Measurements from ENCODE around the gene WNT3A. TPM values are rescaled to one million over a fixed set of nuclear protein-coding genes. Genes with fewer than 3 reads are reported as not detected.

The WNT3A gene
- total and polyA plus RNA-seq, 9 of the 15 experiments (the other 6 are each of a cell fraction or from before 2014, with no cell fraction given): not detected

DNA sequence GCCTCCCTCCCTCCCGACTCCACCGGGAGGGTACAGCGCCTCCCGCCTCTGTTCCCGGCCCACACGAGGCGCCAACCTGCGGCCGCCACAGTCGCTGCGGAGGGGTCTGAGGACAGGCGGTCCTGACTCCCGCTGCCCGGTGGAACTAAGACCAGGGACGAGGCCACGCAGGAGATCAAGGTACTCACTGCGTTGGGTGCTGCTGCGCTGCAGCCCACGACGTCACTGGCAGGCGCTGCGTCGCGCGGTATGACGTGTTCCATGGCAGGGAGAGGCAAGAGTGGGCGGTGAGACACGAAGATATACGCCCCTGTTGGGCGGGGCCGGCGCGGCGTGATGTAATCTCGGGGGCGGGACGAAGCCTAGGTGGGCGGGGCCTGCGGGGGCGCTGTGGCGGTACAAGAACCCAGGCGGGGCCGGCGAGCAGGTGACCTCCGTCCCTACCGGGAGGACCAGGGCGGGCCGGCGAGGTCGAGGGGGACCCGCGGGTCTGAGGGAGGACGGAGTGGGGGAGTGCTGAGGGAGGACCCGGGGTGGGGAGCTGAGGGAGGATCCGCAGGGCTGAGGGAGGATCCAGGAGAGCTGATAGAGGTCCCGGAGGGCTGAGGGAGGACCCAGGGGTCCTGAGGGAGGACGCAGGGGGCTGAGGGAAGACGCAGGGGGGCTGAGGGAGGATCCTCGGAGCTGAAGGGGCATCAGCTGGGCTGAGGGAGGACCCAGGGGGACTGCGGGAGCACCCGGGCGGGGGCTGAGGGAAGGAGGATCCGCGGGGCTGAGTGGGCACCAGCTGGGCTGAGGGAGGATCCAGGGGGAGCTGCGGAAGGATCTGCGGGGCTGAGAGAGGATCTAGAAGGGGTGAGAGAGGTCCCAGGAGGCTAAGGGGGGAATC lies 102.5 kb downstream of the WNT3A start, which contains the start of gene MRPL55 (continued):
- 0 out of 2 replicates have a peak, but pooled peaks have one; percentile 62 for TF ChIP-seq SREBF2 (CRISPR knock-in tag; IDR thresholded peaks at IDR 0.05)
- peak; percentile 81 for TF ChIP-seq TBP (optimal IDR thresholded peaks at IDR 0.05; ENCODE audit: low read depth, low read length)
- no peak for TF ChIP-seq CREBBP (IDR thresholded peaks at IDR 0.05; ENCODE audit: low read depth, low read length)
- no peak for TF ChIP-seq BMI1 (IDR thresholded peaks at IDR 0.05; ENCODE audit: low read length)
- peak; percentile 14 for TF ChIP-seq NCOA4 (IDR thresholded peaks at IDR 0.05; ENCODE audit: partially characterized antibody)
- TF ChIP-seq, protein P1, sequence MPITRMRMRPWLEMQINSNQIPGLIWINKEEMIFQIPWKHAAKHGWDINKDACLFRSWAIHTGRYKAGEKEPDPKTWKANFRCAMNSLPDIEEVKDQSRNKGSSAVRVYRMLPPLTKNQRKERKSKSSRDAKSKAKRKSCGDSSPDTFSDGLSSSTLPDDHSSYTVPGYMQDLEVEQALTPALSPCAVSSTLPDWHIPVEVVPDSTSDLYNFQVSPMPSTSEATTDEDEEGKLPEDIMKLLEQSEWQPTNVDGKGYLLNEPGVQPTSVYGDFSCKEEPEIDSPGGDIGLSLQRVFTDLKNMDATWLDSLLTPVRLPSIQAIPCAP (CRISPR knock-in tag; IDR thresholded peaks at IDR 0.05; ENCODE audit: borderline replicate concordance): no peak
- no peak for TF ChIP-seq ZNF217 (CRISPR knock-in tag; IDR thresholded peaks at IDR 0.05)
- no peak for TF ChIP-seq TRIM28 (IDR thresholded peaks at IDR 0.05)
- TF ChIP-seq POLR2AphosphoS5 (IDR thresholded peaks at IDR 0.05; ENCODE audit: control insufficient read depth, insufficient read depth, low read depth, low read length): peak; percentile 87
- TF ChIP-seq, protein P2, sequence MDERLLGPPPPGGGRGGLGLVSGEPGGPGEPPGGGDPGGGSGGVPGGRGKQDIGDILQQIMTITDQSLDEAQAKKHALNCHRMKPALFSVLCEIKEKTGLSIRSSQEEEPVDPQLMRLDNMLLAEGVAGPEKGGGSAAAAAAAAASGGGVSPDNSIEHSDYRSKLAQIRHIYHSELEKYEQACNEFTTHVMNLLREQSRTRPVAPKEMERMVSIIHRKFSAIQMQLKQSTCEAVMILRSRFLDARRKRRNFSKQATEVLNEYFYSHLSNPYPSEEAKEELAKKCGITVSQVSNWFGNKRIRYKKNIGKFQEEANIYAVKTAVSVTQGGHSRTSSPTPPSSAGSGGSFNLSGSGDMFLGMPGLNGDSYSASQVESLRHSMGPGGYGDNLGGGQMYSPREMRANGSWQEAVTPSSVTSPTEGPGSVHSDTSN (CRISPR knock-in tag; IDR thresholded peaks at IDR 0.05; ENCODE audit: low read depth): no peak
- TF ChIP-seq, protein P2 (tag; conservative IDR thresholded peaks at IDR 0.05; ENCODE audit: low read depth): no peak
- TF ChIP-seq ZNF165 (CRISPR knock-in tag; IDR thresholded peaks at IDR 0.05; ENCODE audit: borderline replicate concordance): 0 out of 2 replicates have a peak, but pooled peaks have one; percentile 70
- peak; percentile 14; the same call in 1 of the 2 replicates for TF ChIP-seq LCOR (CRISPR knock-in tag; IDR thresholded peaks at IDR 0.05)
- TF ChIP-seq TBL1XR1 (IDR thresholded peaks at IDR 0.05; ENCODE audit: low read length in 2 of 2): peak in 1 of 2 experiments; percentile 99
- TF ChIP-seq NFATC3 (IDR thresholded peaks at IDR 0.05): no peak
- TF ChIP-seq BHLHE40 (IDR thresholded peaks at IDR 0.05; ENCODE audit: low read length): peak; percentile 35; the same call in 1 of the 2 replicates
- TF ChIP-seq NFE2L1 (tag; IDR thresholded peaks at IDR 0.05; ENCODE audit: borderline replicate concordance, low read depth): no peak
- no peak for TF ChIP-seq HMG20A (CRISPR knock-in tag; conservative IDR thresholded peaks at IDR 0.05)
- TF ChIP-seq, protein P3, sequence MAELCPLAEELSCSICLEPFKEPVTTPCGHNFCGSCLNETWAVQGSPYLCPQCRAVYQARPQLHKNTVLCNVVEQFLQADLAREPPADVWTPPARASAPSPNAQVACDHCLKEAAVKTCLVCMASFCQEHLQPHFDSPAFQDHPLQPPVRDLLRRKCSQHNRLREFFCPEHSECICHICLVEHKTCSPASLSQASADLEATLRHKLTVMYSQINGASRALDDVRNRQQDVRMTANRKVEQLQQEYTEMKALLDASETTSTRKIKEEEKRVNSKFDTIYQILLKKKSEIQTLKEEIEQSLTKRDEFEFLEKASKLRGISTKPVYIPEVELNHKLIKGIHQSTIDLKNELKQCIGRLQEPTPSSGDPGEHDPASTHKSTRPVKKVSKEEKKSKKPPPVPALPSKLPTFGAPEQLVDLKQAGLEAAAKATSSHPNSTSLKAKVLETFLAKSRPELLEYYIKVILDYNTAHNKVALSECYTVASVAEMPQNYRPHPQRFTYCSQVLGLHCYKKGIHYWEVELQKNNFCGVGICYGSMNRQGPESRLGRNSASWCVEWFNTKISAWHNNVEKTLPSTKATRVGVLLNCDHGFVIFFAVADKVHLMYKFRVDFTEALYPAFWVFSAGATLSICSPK (IDR thresholded peaks at IDR 0.05; ENCODE audit: borderline replicate concordance): no peak
- peak; percentile 89 for TF ChIP-seq EP400 (IDR thresholded peaks at IDR 0.05)
- no peak for TF ChIP-seq RBM17 (IDR thresholded peaks at IDR 0.05; ENCODE audit: borderline replicate concordance, low read depth, low read length)
- TF ChIP-seq, protein P4, sequence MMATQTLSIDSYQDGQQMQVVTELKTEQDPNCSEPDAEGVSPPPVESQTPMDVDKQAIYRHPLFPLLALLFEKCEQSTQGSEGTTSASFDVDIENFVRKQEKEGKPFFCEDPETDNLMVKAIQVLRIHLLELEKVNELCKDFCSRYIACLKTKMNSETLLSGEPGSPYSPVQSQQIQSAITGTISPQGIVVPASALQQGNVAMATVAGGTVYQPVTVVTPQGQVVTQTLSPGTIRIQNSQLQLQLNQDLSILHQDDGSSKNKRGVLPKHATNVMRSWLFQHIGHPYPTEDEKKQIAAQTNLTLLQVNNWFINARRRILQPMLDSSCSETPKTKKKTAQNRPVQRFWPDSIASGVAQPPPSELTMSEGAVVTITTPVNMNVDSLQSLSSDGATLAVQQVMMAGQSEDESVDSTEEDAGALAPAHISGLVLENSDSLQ (IDR thresholded peaks at IDR 0.05): peak; percentile 85
- TF ChIP-seq SRSF3 (IDR thresholded peaks at IDR 0.05; ENCODE audit: insufficient read depth, low read length): no peak
